ENCODE data around the gene ZNF189.
"Not testable (repeated sequence)": the region's sequence is repeated elsewhere in the genome, so short reads cannot be mapped to it uniquely, and the experiment has no call there.

The ZNF189 gene

GRCh38 chr9:101376111-101376848 lies 22.4 kb upstream of the ZNF189 start:
- DNase-seq (ENCODE audit: low read depth in 2 of 2, low spot score in 1 of 2) = no peak

- DNase-seq (ENCODE audit: low read depth in 2 of 2, low spot score in 1 of 2) = no peak
These were observed 18.4 kb upstream of the ZNF189 start for GRCh38 chr9:101380295-101380694.

- no peak for DNase-seq (ENCODE audit: low read depth in 2 of 2, low spot score in 1 of 2)
These were observed 17.5 kb upstream of the ZNF189 start for GRCh38 chr9:101381118-101381517.

- no peak for DNase-seq (ENCODE audit: low read depth in 2 of 2, low spot score in 1 of 2)
These were observed 16.8 kb upstream of the ZNF189 start for GRCh38 chr9:101381833-101382342.

GRCh38 chr9:101383361-101383760 lies 15.3 kb upstream of the ZNF189 start:
- DNase-seq (ENCODE audit: low read depth in 2 of 2, low spot score in 1 of 2) = no peak

GRCh38 chr9:101384873-101385536 lies 13.6 kb upstream of the ZNF189 start, which contains the start of gene BAAT:
BAAT (minus strand) TSS chr9:101385006; CDS start chr9:101371404, 13,602 bp downstream.
- DNase-seq (ENCODE audit: low read depth in 2 of 2, low spot score in 1 of 2) = not testable (repeated sequence)

- DNase-seq (ENCODE audit: low read depth in 2 of 2, low spot score in 1 of 2) = no peak
These were observed 10.7 kb upstream of the ZNF189 start for GRCh38 chr9:101387871-101388506.

- DNase-seq (ENCODE audit: low read depth in 2 of 2, low spot score in 1 of 2) = no peak
These were observed 10.1 kb upstream of the ZNF189 start for GRCh38 chr9:101388507-101388993.

- DNase-seq (ENCODE audit: low read depth in 2 of 2, low spot score in 1 of 2) = no peak
These were observed 5.5 kb upstream of the ZNF189 start for GRCh38 chr9:101393135-101393534.

- DNase-seq (ENCODE audit: low read depth in 2 of 2, low spot score in 1 of 2) = no peak
These were observed 4.0 kb upstream of the ZNF189 start for GRCh38 chr9:101394687-101395086.

GRCh38 chr9:101397746-101398067 lies 944 bp upstream of the ZNF189 start:
- no peak for DNase-seq (ENCODE audit: low read depth in 2 of 2, low spot score in 1 of 2)

GRCh38 chr9:101398930-101399642 lies 435 bp downstream of the ZNF189 start:
- no peak for DNase-seq (ENCODE audit: low read depth in 2 of 2, low spot score in 1 of 2)

GRCh38 chr9:101399643-101399970 lies 956 bp downstream of the ZNF189 start:
- no peak for DNase-seq (ENCODE audit: low read depth in 2 of 2, low spot score in 1 of 2)

- no peak for DNase-seq (ENCODE audit: low read depth in 2 of 2, low spot score in 1 of 2)
These were observed 1.5 kb downstream of the ZNF189 start for GRCh38 chr9:101400120-101400519.

GRCh38 chr9:101403516-101404285 lies 5.0 kb downstream of the ZNF189 start:
- no peak for DNase-seq (ENCODE audit: low read depth in 2 of 2, low spot score in 1 of 2)

- no peak for DNase-seq (ENCODE audit: low read depth in 2 of 2, low spot score in 1 of 2)
These were observed 9.9 kb downstream of the ZNF189 start for GRCh38 chr9:101408374-101409078.

- no peak for DNase-seq (ENCODE audit: low read depth in 2 of 2, low spot score in 1 of 2)
These were observed 10.4 kb downstream of the ZNF189 start for GRCh38 chr9:101409079-101409477.

- DNase-seq (ENCODE audit: low read depth in 2 of 2, low spot score in 1 of 2) = no peak
These were observed 16.2 kb downstream of the ZNF189 start for GRCh38 chr9:101414839-101415238.

GRCh38 chr9:101415578-101415977 lies 16.9 kb downstream of the ZNF189 start:
- no peak for DNase-seq (ENCODE audit: low read depth in 2 of 2, low spot score in 1 of 2)

- DNase-seq (ENCODE audit: low read depth in 2 of 2, low spot score in 1 of 2) = no peak
These were observed 18.7 kb downstream of the ZNF189 start for GRCh38 chr9:101417389-101417788.

Measured in stimulated activated CD8-positive, alpha-beta memory T cell treated with anti-CD3 and anti-CD28 coated beads, Interleukin-4, amount 100 ng/mL, for 4 hours (primary cell).